GM12878 (cell line): ENCODE data around the gene CIDEC. TPM values are rescaled to one million over a fixed set of nuclear protein-coding genes. Genes with fewer than 3 reads are reported as not detected.

Source experiments
- ATAC-seq: fragments of 200-7000 bp; cut with Tn5 transposase; 3 replicates; pipeline ENCODE4 v1.9.1; 2020; ENCODE audit warnings: mild to moderate bottlenecking, moderate library complexity
- BruUV-seq: library from RNA; stranded (reverse); fragments of 400-500 nt; replicated peaks from 2 replicates; lab custom pipeline; 2021; lab: Mats Ljungman, UMichigan
- CTCF ChIA-PET: fragments of 300-600 bp; sonication (Branson Sonifier 250); formaldehyde crosslinking; extraction: SDS; loops from one replicate; lab custom pipeline; 2021; ENCODE audit warnings: inconsistent platforms; lab: Yijun Ruan, JAX
- POLR2A ChIA-PET: fragments of 350-600 bp; formaldehyde crosslinking; extraction: SDS; loops from one replicate; lab custom pipeline; 2021; ENCODE audit warnings: inconsistent platforms; lab: Charles Lee
- RAD21 ChIA-PET: fragments of 300-600 bp; sonication (Branson Sonifier 250); formaldehyde crosslinking; loops from one replicate; lab custom pipeline; 2023; ENCODE audit warnings: antibody characterized with exemption; ENCODE audit not compliant: unreplicated experiment; lab: Charles Lee
- SMC1A ChIA-PET: fragments of 300-600 bp; sonication (Branson Sonifier 250); formaldehyde crosslinking; loops from one replicate; lab custom pipeline; 2023; ENCODE audit not compliant: unreplicated experiment, uncharacterized antibody; lab: Charles Lee
- DNase-seq: peaks from one replicate; pipeline ENCODE4 v3.0.0-alpha.2; 2011; ENCODE audit warnings: low read depth, low spot score
- FAIRE-seq: peaks from 3 replicates; lab custom pipeline; 2011; peaks lifted over from hg19 to GRCh38; lab: Jason Lieb, UNC
- H2AFZ ChIP-seq: 2 replicates; pipeline ENCODE4 v1.6.0; 2011; ENCODE audit warnings: low read depth, low read length, control low read depth; ENCODE audit not compliant: control insufficient read depth
- H3K27ac ChIP-seq: 2 replicates; pipeline ENCODE4 v1.5.1; 2011; ENCODE audit warnings: control low read depth; ENCODE audit not compliant: control insufficient read depth, insufficient read depth
- H3K27me3 ChIP-seq, 2 experiments: replicated peaks in 1 of 2; 2 replicates each; pipeline versions ENCODE4 v1.6.0 to v1.6.1; 2011; ENCODE audit warnings: low read length in 1 of 2; ENCODE audit not compliant: control insufficient read depth in 2 of 2, insufficient read depth in 2 of 2
- H3K36me3 ChIP-seq, 2 experiments: 2 replicates each; pipeline ENCODE4 v1.5.1; 2011; ENCODE audit warnings: low read length in 1 of 2; ENCODE audit not compliant: control insufficient read depth in 2 of 2, insufficient read depth in 2 of 2
- H3K4me1 ChIP-seq: 2 replicates; pipeline ENCODE4 v1.6.1; 2011; ENCODE audit warnings: mild to moderate bottlenecking, low read length, moderate library complexity, mixed read lengths; ENCODE audit not compliant: control insufficient read depth, insufficient read depth
- H3K4me2 ChIP-seq: 2 replicates; pipeline ENCODE4 v1.6.0; 2011; ENCODE audit warnings: control low read depth; ENCODE audit not compliant: control insufficient read depth, insufficient read depth
- H3K4me3 ChIP-seq: fragments of 200-600 bp; sonication (generic); 2 replicates; pipeline ENCODE4 v1.5.1; 2016
- H3K79me2 ChIP-seq: 2 replicates; pipeline ENCODE4 v1.6.0; 2011; ENCODE audit warnings: low read length; ENCODE audit not compliant: control insufficient read depth, insufficient read depth
- H3K9ac ChIP-seq: 2 replicates; pipeline ENCODE4 v1.8.0; 2011; ENCODE audit warnings: low read length, control low read depth, mixed read lengths; ENCODE audit not compliant: control insufficient read depth, insufficient read depth
- H3K9me3 ChIP-seq: replicated peaks from 3 replicates; pipeline ENCODE4 v1.5.1; 2011; ENCODE audit warnings: mild to moderate bottlenecking, low read length; ENCODE audit not compliant: control insufficient read depth, insufficient read depth
- H4K20me1 ChIP-seq: 2 replicates; pipeline ENCODE4 v1.6.0; 2011; ENCODE audit not compliant: control insufficient read depth, insufficient read depth
- ATF7 ChIP-seq: fragments of 450-650 bp; IDR thresholded peaks from 2 replicates; pipeline ENCODE4 v1.6.1; 2016; ENCODE audit warnings: low read depth, mild to moderate bottlenecking
- BRCA1 ChIP-seq: IDR thresholded peaks from 2 replicates; pipeline ENCODE4 v1.6.1; 2011; ENCODE audit warnings: low read depth, low read length, improper control_type of control experiment
- CBX3 ChIP-seq: fragments of 200-600 bp; sonication (generic); IDR thresholded peaks from 2 replicates; pipeline ENCODE4 v1.6.1; 2016; ENCODE audit warnings: low read depth, borderline replicate concordance
- SMC3 ChIP-seq: IDR thresholded peaks from 2 replicates; pipeline ENCODE4 v1.6.1; 2011; ENCODE audit warnings: low read length, improper control_type of control experiment, borderline replicate concordance
- ZBED1 ChIP-seq: IDR thresholded peaks from 2 replicates; pipeline ENCODE4 v1.6.1; 2016; ENCODE audit warnings: borderline replicate concordance
- WGBS: methylation state at CpG from one replicate; pipeline ENCODE4 v1.1.6; 2016; ENCODE audit warnings: low lambda C conversion rate; ENCODE audit not compliant: insufficient replicate concordance, insufficient coverage; ENCODE audit errors: missing lambda C conversion rate; 5-methylcytosine and 5-hydroxymethylcytosine counted together
- in situ Hi-C: fragments of 300-500 bp; cut with MboI; formaldehyde crosslinking; loops from 9 replicates; pipeline ENCODE4 v1.14.3; 2018; ENCODE audit warnings: mixed read lengths
- intact Hi-C: fragments of 100-400 bp; cut with micrococcal nuclease; formaldehyde crosslinking; loops from one replicate; pipeline ENCODE4 v1.14.2; 2022; ENCODE audit not compliant: unreplicated experiment
- polyA plus RNA-seq, 11 experiments: library from polyadenylated mRNA; depleted of rRNA in 4 of 11; unstranded in 6 of 11; stranded (reverse) in 5 of 11; fragments of >200 nt; fragmentation: Nextera tagmentation in 4 of 11; fragmentation: Illumina TruSeq in 1 of 11; extraction: Ambion mirVana in 4 of 11; extraction: Trizol in 1 of 11; gene quantifications; 1 replicate in 1 of 11; 2 replicates in 10 of 11; pipeline versions ENCODE4 v1.2.1 to v1.2.3, GENCODE V29; 2011 to 2016; ENCODE audit warnings: inconsistent platforms in 2 of 11, missing spikeins in 2 of 11, low read depth in 1 of 11
- total RNA-seq, 4 experiments: library from RNA; depleted of rRNA in 3 of 4; stranded (reverse); fragments of >200 nt in 3 of 4; fragmentation: Illumina TruSeq in 1 of 4; extraction: Trizol in 1 of 4; gene quantifications; 2 replicates each; pipeline versions ENCODE4 v1.2.1 to v1.2.3, GENCODE V29; 2013 to 2021
- TF ChIP-seq, protein P1 (sequence below): fragments of 450-650 bp; IDR thresholded peaks from 2 replicates; pipeline ENCODE4 v1.6.1; 2016; ENCODE audit warnings: mild to moderate bottlenecking
- TF ChIP-seq, protein P2 (sequence below): IDR thresholded peaks from 2 replicates; pipeline ENCODE4 v1.6.1; 2011; ENCODE audit warnings: borderline replicate concordance, low read depth, mild to moderate bottlenecking, moderate library complexity, mixed read lengths, low read length; ENCODE audit not compliant: insufficient read depth; ENCODE audit errors: extremely low read length

The CIDEC gene
- total and polyA plus RNA-seq, 10 of the 15 experiments (the other 5 are each of a cell fraction or from before 2014, with no cell fraction given), result 0.10 to 0.49 TPM; not detected in 8

DNA sequence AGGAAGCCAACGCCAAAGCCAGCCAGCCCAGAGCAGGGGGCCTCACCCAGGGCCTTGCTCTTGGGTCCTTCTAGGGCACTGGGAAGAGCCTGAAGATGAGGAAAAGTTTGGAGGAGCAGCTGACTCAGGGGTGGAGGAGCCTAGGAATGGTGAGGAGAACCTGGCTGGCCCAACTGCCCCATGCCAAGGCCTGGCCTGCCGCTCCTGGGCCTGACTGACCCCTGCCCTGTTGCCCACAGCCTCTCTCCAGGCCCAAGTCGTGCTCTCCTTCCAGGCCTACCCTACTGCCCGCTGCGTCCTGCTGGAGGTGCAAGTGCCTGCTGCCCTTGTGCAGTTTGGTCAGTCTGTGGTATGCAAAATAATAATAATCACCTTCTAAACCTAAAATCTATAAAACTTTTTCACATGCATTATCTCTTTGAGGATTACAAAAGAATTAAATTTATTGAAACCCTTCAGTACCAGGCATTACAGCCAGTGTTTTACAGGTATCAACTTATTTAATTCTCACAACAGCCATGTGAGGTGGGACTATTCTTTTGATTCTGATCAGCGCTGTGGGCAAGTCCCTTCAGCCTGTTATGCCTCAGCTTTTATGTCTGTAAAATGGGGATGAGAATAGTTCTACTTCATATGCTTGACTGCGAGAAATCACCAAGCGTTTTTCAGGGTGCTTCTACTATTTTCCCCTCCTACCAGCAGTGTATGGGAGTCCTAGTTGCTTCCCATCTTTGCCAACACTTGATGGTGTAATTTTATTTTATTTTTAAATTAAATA, 38.4 kb upstream of the CIDEC start (continued):
- TF ChIP-seq, protein P1, sequence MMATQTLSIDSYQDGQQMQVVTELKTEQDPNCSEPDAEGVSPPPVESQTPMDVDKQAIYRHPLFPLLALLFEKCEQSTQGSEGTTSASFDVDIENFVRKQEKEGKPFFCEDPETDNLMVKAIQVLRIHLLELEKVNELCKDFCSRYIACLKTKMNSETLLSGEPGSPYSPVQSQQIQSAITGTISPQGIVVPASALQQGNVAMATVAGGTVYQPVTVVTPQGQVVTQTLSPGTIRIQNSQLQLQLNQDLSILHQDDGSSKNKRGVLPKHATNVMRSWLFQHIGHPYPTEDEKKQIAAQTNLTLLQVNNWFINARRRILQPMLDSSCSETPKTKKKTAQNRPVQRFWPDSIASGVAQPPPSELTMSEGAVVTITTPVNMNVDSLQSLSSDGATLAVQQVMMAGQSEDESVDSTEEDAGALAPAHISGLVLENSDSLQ, result no peak
- TF ChIP-seq, protein P2, sequence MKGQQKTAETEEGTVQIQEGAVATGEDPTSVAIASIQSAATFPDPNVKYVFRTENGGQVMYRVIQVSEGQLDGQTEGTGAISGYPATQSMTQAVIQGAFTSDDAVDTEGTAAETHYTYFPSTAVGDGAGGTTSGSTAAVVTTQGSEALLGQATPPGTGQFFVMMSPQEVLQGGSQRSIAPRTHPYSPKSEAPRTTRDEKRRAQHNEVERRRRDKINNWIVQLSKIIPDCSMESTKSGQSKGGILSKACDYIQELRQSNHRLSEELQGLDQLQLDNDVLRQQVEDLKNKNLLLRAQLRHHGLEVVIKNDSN, result no peak
- no peak for TF ChIP-seq SMC3
- TF ChIP-seq ZBED1, result no peak
- no peak for TF ChIP-seq BRCA1

GRCh38 chr3:9917820-9918219, 37.8 kb upstream of the CIDEC start:
- TF ChIP-seq ATF7 (no peak), CBX3 (no peak)
- POLR2A ChIA-PET, result interaction anchor here (0.5 kb wide), 1 partner anchor 306 kb away, joined by 3 read pairs; no protein-coding TSS in a partner anchor
- Histone ChIP-seq H3K4me3 (no peak overlapping the region), H4K20me1 (no peaks in the 10 kb centered on the region), H3K9me3 (no peaks in the 10 kb centered on the region), H3K4me2 (no peak overlapping the region), H3K4me1 (peaks cover 10% of the 10 kb centered on the region), H3K36me3 (no peaks in the 10 kb centered on the region), H3K27ac (no peak overlapping the region), H2AFZ (no peak overlapping the region), H3K27me3 (peaks cover 0 to 2% of the 10 kb centered on the region in 2 experiments; a peak in 1 of 4 replicates), H3K79me2 (no peaks in the 10 kb centered on the region), H3K9ac (no peak overlapping the region)
- 71% methylated on average over 10 of the region's 10 CpGs for WGBS
- no TSS peak for BruUV-seq
- SMC1A ChIA-PET, result no interaction called here
- RAD21 ChIA-PET, result no interaction called here
- in situ Hi-C loops, result no loop called here
- DNase-seq (no peak), ATAC-seq (no peak), FAIRE-seq (no peak)
- CTCF ChIA-PET, result no interaction called here
- intact Hi-C loops, result no loop called here
